ENCODE data around the gene MMS22L. TPM values are rescaled to one million over a fixed set of nuclear protein-coding genes. Genes with fewer than 3 reads are reported as not detected.

The MMS22L gene
- polyA plus RNA-seq, 1 donor from 2014 or later: 8.3 TPM

DNA sequence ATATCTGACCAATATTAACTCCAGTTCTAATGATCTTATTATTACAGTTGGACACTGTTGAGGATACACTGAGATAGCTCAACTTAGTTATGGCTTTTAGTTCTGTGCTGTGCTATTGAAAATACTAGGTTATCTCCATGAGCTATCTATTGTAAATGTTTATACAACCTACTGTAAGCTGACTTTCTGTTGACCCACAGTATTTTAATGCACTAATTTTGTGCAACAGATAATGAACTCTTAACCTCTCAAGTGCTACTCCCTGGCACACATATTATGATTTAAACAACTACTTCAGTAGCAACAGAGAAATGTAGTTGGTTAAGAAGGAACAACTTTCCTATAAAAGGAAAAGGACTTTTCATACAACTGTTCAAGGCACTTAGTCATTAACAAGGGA lies 5.2 kb upstream of the MMS22L start:
- no peak overlapping the region for H3K4me3 ChIP-seq (ENCODE audit: low read length)
- no peaks in the 10 kb centered on the region for H3K27me3 ChIP-seq (ENCODE audit: insufficient read depth, low read depth, low read length)

DNA sequence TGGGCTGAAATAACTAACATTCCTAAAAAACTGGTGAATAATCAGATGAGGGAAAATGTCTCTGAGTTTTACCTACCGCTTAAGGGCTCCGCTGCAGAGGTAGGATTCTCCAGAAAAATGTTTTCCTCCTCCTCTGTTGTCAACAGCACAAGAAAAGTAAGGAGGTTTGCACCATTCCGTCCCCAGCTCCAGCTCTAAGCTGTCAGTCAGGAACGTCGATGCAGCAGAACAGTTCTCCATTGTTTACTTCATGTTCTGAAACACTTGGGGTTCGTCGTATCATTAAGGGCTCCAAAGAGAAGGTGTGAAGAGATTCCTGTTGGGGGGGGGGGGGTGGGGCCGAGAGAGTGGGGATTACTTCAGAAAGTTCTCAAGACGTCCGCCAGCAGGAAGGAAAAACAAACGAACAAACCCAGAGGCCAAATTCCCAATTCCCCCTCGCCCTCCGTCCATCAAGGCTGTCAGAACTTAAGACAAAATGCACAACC lies 734 bp downstream of the MMS22L start:
- H3K27me3 ChIP-seq (ENCODE audit: insufficient read depth, low read depth, low read length): no peaks in the 10 kb centered on the region
- H3K36me3 ChIP-seq (ENCODE audit: insufficient read depth, low read length): no peaks in the 10 kb centered on the region
- H3K9ac ChIP-seq (ENCODE audit: low read length): peak overlapping the region; percentile 63
- no peak overlapping the region for H3K27ac ChIP-seq (ENCODE audit: low read length)
- peaks cover 31% of the 10 kb centered on the region for H3K79me2 ChIP-seq (replicated peaks; ENCODE audit: insufficient read depth, low read length)
- H3K4me2 ChIP-seq (ENCODE audit: low read length): peak overlapping the region; percentile 69
- H3F3A ChIP-seq (ENCODE audit: insufficient read depth, low read length, poor library complexity, severe bottlenecking): no peaks in the 10 kb centered on the region
- TF ChIP-seq, protein P1, sequence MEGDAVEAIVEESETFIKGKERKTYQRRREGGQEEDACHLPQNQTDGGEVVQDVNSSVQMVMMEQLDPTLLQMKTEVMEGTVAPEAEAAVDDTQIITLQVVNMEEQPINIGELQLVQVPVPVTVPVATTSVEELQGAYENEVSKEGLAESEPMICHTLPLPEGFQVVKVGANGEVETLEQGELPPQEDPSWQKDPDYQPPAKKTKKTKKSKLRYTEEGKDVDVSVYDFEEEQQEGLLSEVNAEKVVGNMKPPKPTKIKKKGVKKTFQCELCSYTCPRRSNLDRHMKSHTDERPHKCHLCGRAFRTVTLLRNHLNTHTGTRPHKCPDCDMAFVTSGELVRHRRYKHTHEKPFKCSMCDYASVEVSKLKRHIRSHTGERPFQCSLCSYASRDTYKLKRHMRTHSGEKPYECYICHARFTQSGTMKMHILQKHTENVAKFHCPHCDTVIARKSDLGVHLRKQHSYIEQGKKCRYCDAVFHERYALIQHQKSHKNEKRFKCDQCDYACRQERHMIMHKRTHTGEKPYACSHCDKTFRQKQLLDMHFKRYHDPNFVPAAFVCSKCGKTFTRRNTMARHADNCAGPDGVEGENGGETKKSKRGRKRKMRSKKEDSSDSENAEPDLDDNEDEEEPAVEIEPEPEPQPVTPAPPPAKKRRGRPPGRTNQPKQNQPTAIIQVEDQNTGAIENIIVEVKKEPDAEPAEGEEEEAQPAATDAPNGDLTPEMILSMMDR (IDR thresholded peaks at IDR 0.05; ENCODE audit: poor library complexity, severe bottlenecking): no peak
- H3K4me3 ChIP-seq (ENCODE audit: low read length): peak overlapping the region; percentile 90
- no peaks in the 10 kb centered on the region for H4K20me1 ChIP-seq (ENCODE audit: insufficient read depth)
- H3K9me2 ChIP-seq (ENCODE audit: insufficient read depth, low read length): no peaks in the 10 kb centered on the region
- no peaks in the 10 kb centered on the region for H3K9me3 ChIP-seq (ENCODE audit: low read length)
- H2AFZ ChIP-seq (ENCODE audit: low read depth, low read length): peak overlapping the region; percentile 92

More for the DNA sequence above, 5.2 kb upstream of the MMS22L start:
- H3K9me3 ChIP-seq (ENCODE audit: low read length): no peaks in the 10 kb centered on the region
- no peaks in the 10 kb centered on the region for H3K79me2 ChIP-seq (replicated peaks; ENCODE audit: insufficient read depth, low read length)
- no peak overlapping the region for H2AFZ ChIP-seq (ENCODE audit: low read depth, low read length)
- H3K36me3 ChIP-seq (ENCODE audit: insufficient read depth, low read length): no peaks in the 10 kb centered on the region
- no peak overlapping the region for H3K9ac ChIP-seq (ENCODE audit: low read length)
- H3K4me2 ChIP-seq (ENCODE audit: low read length): no peak overlapping the region
- no peaks in the 10 kb centered on the region for H3F3A ChIP-seq (ENCODE audit: insufficient read depth, low read length, poor library complexity, severe bottlenecking)
- TF ChIP-seq SMC3 (conservative IDR thresholded peaks at IDR 0.05; ENCODE audit: poor library complexity): no peak
- no peak for TF ChIP-seq RAD21 (conservative IDR thresholded peaks at IDR 0.05)
- no peak for TF ChIP-seq EZH2 (IDR thresholded peaks at IDR 0.05; ENCODE audit: borderline replicate concordance, insufficient read depth, low read length, poor library complexity, severe bottlenecking)
- no peak for TF ChIP-seq MXI1 (conservative IDR thresholded peaks at IDR 0.05; ENCODE audit: poor library complexity, severe bottlenecking)
- TF ChIP-seq TAF1 (IDR thresholded peaks at IDR 0.05; ENCODE audit: low read depth): no peak
- TF ChIP-seq, protein P2, sequence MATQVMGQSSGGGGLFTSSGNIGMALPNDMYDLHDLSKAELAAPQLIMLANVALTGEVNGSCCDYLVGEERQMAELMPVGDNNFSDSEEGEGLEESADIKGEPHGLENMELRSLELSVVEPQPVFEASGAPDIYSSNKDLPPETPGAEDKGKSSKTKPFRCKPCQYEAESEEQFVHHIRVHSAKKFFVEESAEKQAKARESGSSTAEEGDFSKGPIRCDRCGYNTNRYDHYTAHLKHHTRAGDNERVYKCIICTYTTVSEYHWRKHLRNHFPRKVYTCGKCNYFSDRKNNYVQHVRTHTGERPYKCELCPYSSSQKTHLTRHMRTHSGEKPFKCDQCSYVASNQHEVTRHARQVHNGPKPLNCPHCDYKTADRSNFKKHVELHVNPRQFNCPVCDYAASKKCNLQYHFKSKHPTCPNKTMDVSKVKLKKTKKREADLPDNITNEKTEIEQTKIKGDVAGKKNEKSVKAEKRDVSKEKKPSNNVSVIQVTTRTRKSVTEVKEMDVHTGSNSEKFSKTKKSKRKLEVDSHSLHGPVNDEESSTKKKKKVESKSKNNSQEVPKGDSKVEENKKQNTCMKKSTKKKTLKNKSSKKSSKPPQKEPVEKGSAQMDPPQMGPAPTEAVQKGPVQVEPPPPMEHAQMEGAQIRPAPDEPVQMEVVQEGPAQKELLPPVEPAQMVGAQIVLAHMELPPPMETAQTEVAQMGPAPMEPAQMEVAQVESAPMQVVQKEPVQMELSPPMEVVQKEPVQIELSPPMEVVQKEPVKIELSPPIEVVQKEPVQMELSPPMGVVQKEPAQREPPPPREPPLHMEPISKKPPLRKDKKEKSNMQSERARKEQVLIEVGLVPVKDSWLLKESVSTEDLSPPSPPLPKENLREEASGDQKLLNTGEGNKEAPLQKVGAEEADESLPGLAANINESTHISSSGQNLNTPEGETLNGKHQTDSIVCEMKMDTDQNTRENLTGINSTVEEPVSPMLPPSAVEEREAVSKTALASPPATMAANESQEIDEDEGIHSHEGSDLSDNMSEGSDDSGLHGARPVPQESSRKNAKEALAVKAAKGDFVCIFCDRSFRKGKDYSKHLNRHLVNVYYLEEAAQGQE (IDR thresholded peaks at IDR 0.05; ENCODE audit: borderline replicate concordance): no peak
- TF ChIP-seq POLR2AphosphoS5 (IDR thresholded peaks at IDR 0.05): no peak
- no peak for TF ChIP-seq EP300 (conservative IDR thresholded peaks at IDR 0.05; ENCODE audit: poor library complexity, severe bottlenecking)
- TF ChIP-seq, protein P1 (IDR thresholded peaks at IDR 0.05; ENCODE audit: poor library complexity, severe bottlenecking): no peak
- no peaks in the 10 kb centered on the region for H4K20me1 ChIP-seq (ENCODE audit: insufficient read depth)
- no peak overlapping the region for H3K27ac ChIP-seq (ENCODE audit: low read length)
- no peaks in the 10 kb centered on the region for H3K9me2 ChIP-seq (ENCODE audit: insufficient read depth, low read length)

Measured in neural cell (in vitro differentiated cells).